IMR-90 (cell line): ENCODE results near the gene CACNA1G. TPM values are rescaled to one million over a fixed set of nuclear protein-coding genes. Genes with fewer than 3 reads are reported as not detected.

ENCODE experiments used
- ATAC-seq: fragments of 200-7000 bp; cut with Tn5 transposase; 2 replicates; pipeline ENCODE4 v1.9.1; 2020; ENCODE audit warnings: low read depth, mild to moderate bottlenecking, moderate library complexity
- BruUV-seq: library from RNA; stranded (reverse); fragments of 400-500 nt; replicated peaks from 2 replicates; lab custom pipeline; 2021; lab: Mats Ljungman, UMichigan
- CTCF ChIA-PET: fragments of 300-600 bp; formaldehyde crosslinking; extraction: SDS; loops from one replicate; lab custom pipeline; 2021; ENCODE audit warnings: antibody characterized with exemption; lab: Yijun Ruan, JAX
- POLR2A ChIA-PET: fragments of 300-600 bp; sonication (Branson Sonifier 250); formaldehyde crosslinking; loops from one replicate; lab custom pipeline; 2022; ENCODE audit warnings: antibody characterized with exemption; ENCODE audit not compliant: unreplicated experiment; lab: Charles Lee
- DNase-seq: peaks from one replicate; pipeline ENCODE4 v3.0.0; 2013
- H2AFZ ChIP-seq: replicated peaks from 2 replicates; pipeline ENCODE3; 2013; ENCODE audit warnings: low read length, mild to moderate bottlenecking; ENCODE audit not compliant: poor library complexity
- H2AK5ac ChIP-seq: 2 replicates; pipeline ENCODE4 v1.6.1; 2013; ENCODE audit warnings: low read depth, low read length, inconsistent platforms
- H2AK9ac ChIP-seq: replicated peaks from 2 replicates; pipeline ENCODE3; 2013; ENCODE audit warnings: mild to moderate bottlenecking, low read depth, low read length, moderate library complexity; ENCODE audit not compliant: poor library complexity
- H2BK120ac ChIP-seq: 2 replicates; pipeline ENCODE4 v1.6.1; 2013; ENCODE audit warnings: low read depth, low read length, inconsistent platforms
- H2BK15ac ChIP-seq: 3 replicates; pipeline ENCODE4 v1.6.1; 2013; ENCODE audit warnings: low read depth, low read length, inconsistent platforms
- H2BK20ac ChIP-seq: 2 replicates; pipeline ENCODE4 v1.6.1; 2013; ENCODE audit warnings: low read depth, mild to moderate bottlenecking, inconsistent platforms, low read length, moderate library complexity
- H2BK5ac ChIP-seq: 2 replicates; pipeline ENCODE4 v1.6.1; 2013; ENCODE audit warnings: mild to moderate bottlenecking, low read depth, low read length, inconsistent platforms; ENCODE audit not compliant: poor library complexity, severe bottlenecking
- H3K14ac ChIP-seq: replicated peaks from 2 replicates; pipeline ENCODE4 v1.6.1; 2013; ENCODE audit warnings: low read depth, low read length, inconsistent platforms
- H3K18ac ChIP-seq: 2 replicates; pipeline ENCODE4 v1.6.1; 2013; ENCODE audit warnings: low read depth, low read length, control low read depth
- H3K23ac ChIP-seq: 2 replicates; pipeline ENCODE4 v1.6.1; 2013; ENCODE audit warnings: low read depth, low read length, inconsistent platforms
- H3K27ac ChIP-seq: 2 replicates; pipeline ENCODE4 v1.5.1; 2013; ENCODE audit warnings: mild to moderate bottlenecking, control low read depth, low read length; ENCODE audit not compliant: insufficient read depth
- H3K27me3 ChIP-seq: 2 replicates; pipeline ENCODE4 v1.6.1; 2013; ENCODE audit warnings: low read length; ENCODE audit not compliant: control insufficient read depth, insufficient read depth
- H3K36me3 ChIP-seq: 2 replicates; pipeline ENCODE4 v1.6.1; 2013; ENCODE audit warnings: low read length, mixed read lengths; ENCODE audit not compliant: control insufficient read depth, insufficient read depth
- H3K4ac ChIP-seq: 2 replicates; pipeline ENCODE4 v1.6.1; 2013; ENCODE audit warnings: low read depth, low read length, inconsistent platforms
- H3K4me1 ChIP-seq: 2 replicates; pipeline ENCODE4 v1.6.1; 2013; ENCODE audit warnings: low read length, mixed read lengths; ENCODE audit not compliant: control insufficient read depth, insufficient read depth
- H3K4me2 ChIP-seq: 2 replicates; pipeline ENCODE4 v1.6.1; 2013; ENCODE audit warnings: low read depth, mild to moderate bottlenecking, control low read depth, low read length, moderate library complexity
- H3K4me3 ChIP-seq: 2 replicates; pipeline ENCODE4 v1.5.1; 2013; ENCODE audit warnings: low read depth, mild to moderate bottlenecking, control low read depth, low read length, moderate library complexity; ENCODE audit not compliant: insufficient read depth
- H3K56ac ChIP-seq: 2 replicates; pipeline ENCODE4 v1.6.1; 2013; ENCODE audit warnings: low read length, inconsistent platforms; ENCODE audit not compliant: insufficient read depth; ENCODE audit errors: extremely low read depth
- H3K79me1 ChIP-seq, 2 experiments: 2 replicates each; pipeline ENCODE4 v1.6.1; 2013; ENCODE audit warnings: low read length in 2 of 2, inconsistent platforms in 1 of 2, low read depth in 1 of 2
- H3K9ac ChIP-seq: 2 replicates; pipeline ENCODE4 v1.6.1; 2013; ENCODE audit warnings: low read depth, low read length, control low read depth
- H3K9me1 ChIP-seq: 2 replicates; pipeline ENCODE4 v1.6.1; 2013; ENCODE audit warnings: low read length, inconsistent platforms; ENCODE audit not compliant: insufficient read depth
- H3K9me3 ChIP-seq: 2 replicates; pipeline ENCODE4 v1.6.1; 2013; ENCODE audit warnings: low read length; ENCODE audit not compliant: control insufficient read depth, insufficient read depth
- H4K20me1 ChIP-seq: 2 replicates; pipeline ENCODE4 v1.6.1; 2013; ENCODE audit warnings: low read length, inconsistent platforms; ENCODE audit not compliant: insufficient read depth
- H4K5ac ChIP-seq: 2 replicates; pipeline ENCODE4 v1.6.1; 2013; ENCODE audit warnings: mild to moderate bottlenecking, low read depth, low read length, control low read depth
- H4K8ac ChIP-seq, 2 experiments: 2 replicates each; pipeline ENCODE4 v1.6.1; 2013; ENCODE audit warnings: low read depth in 2 of 2, low read length in 2 of 2, control low read depth in 1 of 2, inconsistent platforms in 1 of 2
- H4K91ac ChIP-seq: 2 replicates; pipeline ENCODE4 v1.6.1; 2013; ENCODE audit warnings: low read depth, low read length, inconsistent platforms; ENCODE audit not compliant: insufficient read depth
- BHLHE40 ChIP-seq: fragments of 150-350 bp; IDR thresholded peaks from 2 replicates; pipeline ENCODE4 v1.6.1; 2016; ENCODE audit warnings: mild to moderate bottlenecking, low read depth, low read length
- CEBPB ChIP-seq: IDR thresholded peaks from 2 replicates; pipeline ENCODE4 v1.6.1; 2012; ENCODE audit warnings: low read depth, low read length, improper control_type of control experiment
- CHD1 ChIP-seq: IDR thresholded peaks from 2 replicates; pipeline ENCODE4 v1.6.1; 2012; ENCODE audit warnings: low read depth, low read length, improper control_type of control experiment
- MAZ ChIP-seq: IDR thresholded peaks from 2 replicates; pipeline ENCODE4 v1.6.1; 2012; ENCODE audit warnings: low read depth, mild to moderate bottlenecking, low read length, improper control_type of control experiment, moderate library complexity, borderline replicate concordance
- NFE2L2 ChIP-seq: fragments of 150-350 bp; IDR thresholded peaks from 2 replicates; pipeline ENCODE4 v1.6.1; 2016; ENCODE audit warnings: low read depth, mild to moderate bottlenecking, low read length
- RCOR1 ChIP-seq: IDR thresholded peaks from 2 replicates; pipeline ENCODE4 v1.6.1; 2012; ENCODE audit warnings: mild to moderate bottlenecking, low read length, improper control_type of control experiment; ENCODE audit not compliant: insufficient replicate concordance
- SMC3 ChIP-seq: fragments of 150-350 bp; IDR thresholded peaks from 2 replicates; pipeline ENCODE4 v1.6.1; 2016; ENCODE audit warnings: low read depth, mild to moderate bottlenecking, antibody characterized with exemption, low read length, moderate library complexity
- WGBS, 2 experiments: methylation state at CpG; one replicate each; pipeline versions ENCODE4 v1.1.5 to v1.1.7; 2013; ENCODE audit warnings: missing lambda C conversion rate in 2 of 2; ENCODE audit not compliant: insufficient read length in 1 of 2; ENCODE audit errors: extremely low coverage in 2 of 2; 5-methylcytosine and 5-hydroxymethylcytosine counted together
- dilution Hi-C: fragments of 300-500 bp; cut with HindIII; formaldehyde crosslinking; loops from one replicate; pipeline ENCODE4 v1.14.3; 2018; ENCODE audit warnings: low sequenced_read_pairs; ENCODE audit not compliant: unreplicated experiment
- in situ Hi-C: fragments of 300-500 bp; cut with MboI; formaldehyde crosslinking; loops from 3 replicates; pipeline ENCODE4 v1.14.3; 2019; ENCODE audit warnings: low sequenced_read_pairs, inconsistent platforms, mixed read lengths
- intact Hi-C: fragments of 100-400 bp; cut with micrococcal nuclease; formaldehyde crosslinking; loops from 2 replicates; pipeline ENCODE4 v1.10.0; 2022
- polyA plus RNA-seq, 3 experiments: library from polyadenylated mRNA; depleted of rRNA; stranded (reverse); fragments of >200 nt; gene quantifications; 2 replicates each; pipeline ENCODE4 v1.2.3, GENCODE V29; 2012; ENCODE audit warnings: low replicate concordance in 1 of 3
- total RNA-seq: library from RNA; depleted of rRNA; stranded (reverse); fragments of >200 nt; gene quantifications from 2 replicates; pipeline ENCODE4 v1.2.3, GENCODE V29; 2012
- TF ChIP-seq, protein P1 (sequence below): fragments of 150-350 bp; IDR thresholded peaks from 2 replicates; pipeline ENCODE4 v1.6.1; 2017; ENCODE audit warnings: mild to moderate bottlenecking, antibody characterized with exemption, low read length, low read depth
- TF ChIP-seq, protein P2 (sequence below): conservative IDR thresholded peaks from 2 replicates; pipeline ENCODE4 v1.5.1; 2012; ENCODE audit warnings: mild to moderate bottlenecking, low read depth, low read length, improper control_type of control experiment

The CACNA1G gene
- total and polyA plus RNA-seq, 2 of the 4 experiments (the other 2 are of a cell fraction) = under 0.01 to 0.03 TPM

DNA sequence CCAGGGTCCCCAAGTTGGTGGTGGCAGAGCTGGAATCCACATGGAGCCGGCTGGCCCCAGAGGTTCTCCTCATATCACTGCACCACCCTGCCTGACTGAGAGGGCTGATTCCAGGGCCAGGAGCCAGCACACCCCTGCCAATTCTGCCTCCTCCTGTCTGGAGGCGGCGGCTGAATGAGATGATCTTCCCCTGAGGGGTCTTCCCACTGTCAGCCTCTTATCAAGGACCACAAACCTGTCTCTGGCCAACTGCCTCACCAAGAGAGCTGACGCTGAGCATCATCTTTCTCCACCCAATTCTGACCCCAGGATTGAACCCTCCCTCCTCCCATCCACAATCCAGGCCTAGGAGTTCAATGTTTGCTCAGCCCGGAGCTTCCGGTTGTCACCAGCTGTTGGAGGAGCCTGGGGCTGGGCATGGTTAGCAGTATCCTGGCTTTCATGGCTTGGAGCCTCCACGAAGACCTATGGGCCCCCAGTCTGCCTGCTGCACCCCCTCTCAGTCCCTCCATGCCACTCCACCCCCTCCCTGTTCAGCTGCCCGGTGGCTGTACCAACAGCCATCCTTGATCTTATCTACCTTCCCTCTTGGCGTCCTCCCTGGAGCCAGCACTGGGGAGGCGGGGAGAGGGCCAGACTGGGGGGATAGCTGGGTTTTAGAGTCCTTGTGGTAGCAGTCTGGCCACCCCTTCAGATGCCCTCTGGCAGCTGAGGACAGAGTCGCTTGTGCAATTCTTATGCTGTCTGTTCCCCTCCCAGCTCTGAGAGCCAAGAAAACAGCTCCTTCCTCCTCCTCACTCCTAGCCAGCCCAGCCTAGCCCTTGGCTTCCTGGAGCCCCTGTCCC is 99.7 kb downstream of the CACNA1G start:
- peak overlapping the region; percentile 21; the same call in 1 of the 2 replicates for H3K56ac ChIP-seq
- DNase-seq (peak; percentile 39), ATAC-seq (peak; percentile 68)
- H3K14ac ChIP-seq = peak overlapping the region; percentile 73
- H4K8ac ChIP-seq = peak overlapping the region; percentile 66 to 97
- H2BK5ac ChIP-seq = peak overlapping the region; percentile 95
- peak overlapping the region; percentile 96 for H2AK5ac ChIP-seq
- dilution Hi-C loops = no loop called here
- H3K36me3 ChIP-seq = peaks cover 2% of the 10 kb centered on the region; the same call in 1 of the 2 replicates
- peak overlapping the region; percentile 96 for H4K91ac ChIP-seq
- H3K9me3 ChIP-seq = no peaks in the 10 kb centered on the region
- H3K27me3 ChIP-seq = no peaks in the 10 kb centered on the region
- 0 out of 2 replicates have a peak overlapping the region, but pooled peaks have one; percentile 20 for H3K9ac ChIP-seq
- H3K27ac ChIP-seq = peak overlapping the region; percentile 72
- peak overlapping the region; percentile 98 for H2BK20ac ChIP-seq
- peaks cover 41% of the 10 kb centered on the region for H3K9me1 ChIP-seq
- peaks cover 32% of the 10 kb centered on the region for H3K4me1 ChIP-seq
- no peak overlapping the region for H3K4me2 ChIP-seq
- POLR2A ChIA-PET = interaction anchor here (1.0 kb wide), 1 partner anchor 43 kb away, joined by 7 read pairs; no protein-coding TSS in a partner anchor
- H2AFZ ChIP-seq = peak overlapping the region; percentile 76
- CTCF ChIA-PET = interaction anchor here (0.6 to 1.3 kb wide), 3 partner anchors 12 to 109 kb away, joined by 3 to 4 read pairs (median 4); no protein-coding TSS in a partner anchor
- intact Hi-C loops = no loop called here
- H4K20me1 ChIP-seq = no peaks in the 10 kb centered on the region
- no peak overlapping the region for H3K4me3 ChIP-seq
- peaks cover 0 to 18% of the 10 kb centered on the region in 2 experiments; a peak in 2 of 4 replicates for H3K79me1 ChIP-seq
- TF ChIP-seq, protein P1, sequence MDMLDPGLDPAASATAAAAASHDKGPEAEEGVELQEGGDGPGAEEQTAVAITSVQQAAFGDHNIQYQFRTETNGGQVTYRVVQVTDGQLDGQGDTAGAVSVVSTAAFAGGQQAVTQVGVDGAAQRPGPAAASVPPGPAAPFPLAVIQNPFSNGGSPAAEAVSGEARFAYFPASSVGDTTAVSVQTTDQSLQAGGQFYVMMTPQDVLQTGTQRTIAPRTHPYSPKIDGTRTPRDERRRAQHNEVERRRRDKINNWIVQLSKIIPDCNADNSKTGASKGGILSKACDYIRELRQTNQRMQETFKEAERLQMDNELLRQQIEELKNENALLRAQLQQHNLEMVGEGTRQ = no peak
- TF ChIP-seq BHLHE40 = no peak
- no peak for TF ChIP-seq NFE2L2
- TF ChIP-seq RCOR1 = no peak
- TF ChIP-seq CEBPB = peak; percentile 68
- TF ChIP-seq, protein P2, sequence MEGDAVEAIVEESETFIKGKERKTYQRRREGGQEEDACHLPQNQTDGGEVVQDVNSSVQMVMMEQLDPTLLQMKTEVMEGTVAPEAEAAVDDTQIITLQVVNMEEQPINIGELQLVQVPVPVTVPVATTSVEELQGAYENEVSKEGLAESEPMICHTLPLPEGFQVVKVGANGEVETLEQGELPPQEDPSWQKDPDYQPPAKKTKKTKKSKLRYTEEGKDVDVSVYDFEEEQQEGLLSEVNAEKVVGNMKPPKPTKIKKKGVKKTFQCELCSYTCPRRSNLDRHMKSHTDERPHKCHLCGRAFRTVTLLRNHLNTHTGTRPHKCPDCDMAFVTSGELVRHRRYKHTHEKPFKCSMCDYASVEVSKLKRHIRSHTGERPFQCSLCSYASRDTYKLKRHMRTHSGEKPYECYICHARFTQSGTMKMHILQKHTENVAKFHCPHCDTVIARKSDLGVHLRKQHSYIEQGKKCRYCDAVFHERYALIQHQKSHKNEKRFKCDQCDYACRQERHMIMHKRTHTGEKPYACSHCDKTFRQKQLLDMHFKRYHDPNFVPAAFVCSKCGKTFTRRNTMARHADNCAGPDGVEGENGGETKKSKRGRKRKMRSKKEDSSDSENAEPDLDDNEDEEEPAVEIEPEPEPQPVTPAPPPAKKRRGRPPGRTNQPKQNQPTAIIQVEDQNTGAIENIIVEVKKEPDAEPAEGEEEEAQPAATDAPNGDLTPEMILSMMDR = no peak
- TF ChIP-seq CHD1 = no peak
- TF ChIP-seq MAZ = no peak
- no peak for TF ChIP-seq SMC3
- peak overlapping the region; percentile 98 for H3K4ac ChIP-seq
- in situ Hi-C loops = no loop called here
- 69% methylated on average over 5 of the region's 11 CpGs; no CpG with 5 or more reads in 1 of the 2 experiments for WGBS, 2 experiments
- peak overlapping the region; percentile 65 for H3K18ac ChIP-seq
- H2AK9ac ChIP-seq = peak overlapping the region; percentile 86
- H2BK120ac ChIP-seq = peak overlapping the region; percentile 98
- no TSS peak for BruUV-seq
- H3K23ac ChIP-seq = peak overlapping the region; percentile 82; the same call in 1 of the 2 replicates
- peak overlapping the region; percentile 58 for H4K5ac ChIP-seq
- H2BK15ac ChIP-seq = peak overlapping the region; percentile 92; the same call in 2 of the 3 replicates
